Calu3 (cell line): Measurements from ENCODE around the gene FLT3. TPM values are rescaled to one million over a fixed set of nuclear protein-coding genes. Genes with fewer than 3 reads are reported as not detected.
"Not testable (repeated sequence)": the region's sequence is repeated elsewhere in the genome, so short reads cannot be mapped to it uniquely, and the experiment has no call there.

Source experiments
- Bru-seq: library from RNA; stranded (reverse); fragments of 400-500 nt; gene quantifications from one replicate; lab custom pipeline; 2021; lab: Mats Ljungman, UMichigan
- BruChase-seq, 2 experiments: library from RNA; stranded (reverse); fragments of 400-500 nt; gene quantifications; one replicate each; lab custom pipeline; 2021; lab: Mats Ljungman, UMichigan
- BruUV-seq: library from RNA; stranded (reverse); fragments of 400-500 nt; replicated peaks from 2 replicates; lab custom pipeline; 2021; lab: Mats Ljungman, UMichigan
- CTCF ChIA-PET: fragments of 300-600 bp; sonication (Branson Sonifier 250); formaldehyde crosslinking; loops from one replicate; lab custom pipeline; 2022; ENCODE audit warnings: antibody characterized with exemption; lab: Charles Lee
- DNase-seq: peaks from one replicate; pipeline ENCODE4 v3.0.0; 2022
- H3K27ac Mint-ChIP-seq: one replicate; pipeline ENCODE4 v1.8.0; 2022; ENCODE audit warnings: mixed read lengths; ENCODE audit not compliant: unreplicated experiment
- H3K27me3 Mint-ChIP-seq: one replicate; pipeline ENCODE4 v1.8.0; 2022; ENCODE audit warnings: mixed read lengths; ENCODE audit not compliant: unreplicated experiment
- H3K36me3 Mint-ChIP-seq: one replicate; pipeline ENCODE4 v1.8.0; 2022; ENCODE audit warnings: mild to moderate bottlenecking, moderate library complexity, mixed read lengths; ENCODE audit not compliant: insufficient read depth, unreplicated experiment
- H3K4me1 Mint-ChIP-seq: one replicate; pipeline ENCODE4 v1.8.0; 2022; ENCODE audit warnings: mild to moderate bottlenecking, low read depth, mixed read lengths; ENCODE audit not compliant: unreplicated experiment
- H3K4me3 Mint-ChIP-seq: one replicate; pipeline ENCODE4 v1.8.0; 2022; ENCODE audit warnings: mild to moderate bottlenecking, low read depth, moderate library complexity, mixed read lengths; ENCODE audit not compliant: unreplicated experiment
- H3K9me3 Mint-ChIP-seq: one replicate; pipeline ENCODE4 v1.8.0; 2022; ENCODE audit warnings: low read depth, mixed read lengths; ENCODE audit not compliant: unreplicated experiment
- intact Hi-C: fragments of 100-400 bp; cut with micrococcal nuclease; formaldehyde crosslinking; loops from one replicate; pipeline ENCODE4 v1.10.0; 2022; ENCODE audit not compliant: unreplicated experiment
- long read RNA-seq: library from polyadenylated mRNA; stranded (forward); transcript quantifications from one replicate; pipeline ENCODE4 v2.0.0, GENCODE V29; 2022
- total RNA-seq: library from RNA; stranded (reverse); gene quantifications from 2 replicates; pipeline ENCODE4 v1.2.3, GENCODE V29; 2022
- TF ChIP-seq, protein P1 (sequence below): fragments of 200-600 bp; IDR thresholded peaks from one replicate; pipeline ENCODE4 v1.8.0; 2022; ENCODE audit warnings: antibody characterized with exemption; ENCODE audit not compliant: unreplicated experiment

The FLT3 gene
- total RNA-seq = 0.10 TPM in 1 of 2 replicates, not detected in the other
- Bru-seq, nascent RNA = percentile 5 among the genes with signal in this experiment
- BruChase-seq, experiment 1, labeled RNA remaining after a 6-hour chase = percentile 5 among the genes with signal in this experiment
- percentile 7 among the genes with signal in this experiment for BruChase-seq, experiment 2, labeled RNA remaining after a 2-hour chase
- long read RNA-seq = 0 reads

DNA sequence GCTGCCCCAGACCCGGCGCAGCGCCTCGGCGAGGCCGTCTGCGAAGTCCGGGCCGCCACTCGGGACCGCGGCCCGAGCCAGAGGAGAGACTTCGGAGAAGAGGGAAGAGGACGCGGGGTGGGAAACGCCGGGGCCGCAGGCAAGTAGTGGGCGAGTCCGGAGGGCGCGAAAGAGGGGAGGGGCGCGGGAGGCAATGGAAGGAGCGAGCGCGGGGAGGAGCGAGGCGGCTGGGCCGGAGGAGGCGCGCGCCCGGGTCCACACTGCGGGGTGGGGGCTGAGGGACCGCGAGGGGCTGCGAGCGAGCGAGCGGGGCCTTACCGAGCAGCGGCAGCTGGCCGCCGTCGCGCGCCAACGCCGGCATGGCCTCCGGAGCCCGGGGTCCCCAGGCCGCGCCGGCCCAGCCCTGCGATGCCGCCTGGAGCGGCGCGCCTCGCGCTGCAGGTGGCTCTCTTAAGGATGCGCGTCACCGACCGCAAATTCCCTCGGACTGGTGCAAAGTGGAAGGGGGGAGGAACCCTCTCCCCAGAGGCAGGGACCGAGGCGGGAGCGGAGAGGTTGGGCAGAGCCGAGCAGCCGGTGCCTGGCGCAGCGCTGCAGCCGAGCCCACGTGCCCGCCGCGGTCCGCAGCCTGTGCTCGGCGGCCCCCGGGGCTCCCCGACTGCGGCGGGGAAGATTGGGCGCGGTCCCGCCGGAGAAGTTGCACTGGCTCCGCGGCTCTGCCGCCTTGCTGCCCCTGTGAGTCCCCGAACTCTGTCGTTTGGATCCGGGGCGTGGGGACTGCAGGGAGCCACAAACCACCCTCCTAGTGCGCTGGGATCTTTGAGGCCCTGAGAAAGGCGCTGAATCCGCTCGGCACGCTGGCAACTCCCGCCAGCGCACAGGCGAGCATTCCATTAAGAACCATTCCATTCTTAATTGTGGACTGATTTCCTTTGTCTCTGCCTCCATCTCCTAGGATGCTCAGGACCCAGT, at the start of gene FLT3:
FLT3 (minus strand) TSS at position 427 of the 972 bp plus-strand sequence; CDS start at position 361, 66 bp downstream.
- Mint-ChIP-seq H3K9me3 (no peaks in the 10 kb centered on the region), H3K4me1 (no peaks in the 10 kb centered on the region), H3K27ac (no peak within 1 kb of the TSS), H3K4me3 (peak within 1 kb of the TSS; percentile 45), H3K36me3 (peaks cover 5% of the 10 kb centered on the region), H3K27me3 (peaks cover 50% of the 10 kb centered on the region)
- CTCF ChIA-PET = interaction anchor here (0.5 kb wide), 1 partner anchor 194 kb away, joined by 3 read pairs; no protein-coding TSS in a partner anchor
- peak; percentile 38 for DNase-seq
- TF ChIP-seq, protein P1, sequence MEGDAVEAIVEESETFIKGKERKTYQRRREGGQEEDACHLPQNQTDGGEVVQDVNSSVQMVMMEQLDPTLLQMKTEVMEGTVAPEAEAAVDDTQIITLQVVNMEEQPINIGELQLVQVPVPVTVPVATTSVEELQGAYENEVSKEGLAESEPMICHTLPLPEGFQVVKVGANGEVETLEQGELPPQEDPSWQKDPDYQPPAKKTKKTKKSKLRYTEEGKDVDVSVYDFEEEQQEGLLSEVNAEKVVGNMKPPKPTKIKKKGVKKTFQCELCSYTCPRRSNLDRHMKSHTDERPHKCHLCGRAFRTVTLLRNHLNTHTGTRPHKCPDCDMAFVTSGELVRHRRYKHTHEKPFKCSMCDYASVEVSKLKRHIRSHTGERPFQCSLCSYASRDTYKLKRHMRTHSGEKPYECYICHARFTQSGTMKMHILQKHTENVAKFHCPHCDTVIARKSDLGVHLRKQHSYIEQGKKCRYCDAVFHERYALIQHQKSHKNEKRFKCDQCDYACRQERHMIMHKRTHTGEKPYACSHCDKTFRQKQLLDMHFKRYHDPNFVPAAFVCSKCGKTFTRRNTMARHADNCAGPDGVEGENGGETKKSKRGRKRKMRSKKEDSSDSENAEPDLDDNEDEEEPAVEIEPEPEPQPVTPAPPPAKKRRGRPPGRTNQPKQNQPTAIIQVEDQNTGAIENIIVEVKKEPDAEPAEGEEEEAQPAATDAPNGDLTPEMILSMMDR = no peak
- BruUV-seq = no TSS peak
- intact Hi-C loops = no loop called here

DNA sequence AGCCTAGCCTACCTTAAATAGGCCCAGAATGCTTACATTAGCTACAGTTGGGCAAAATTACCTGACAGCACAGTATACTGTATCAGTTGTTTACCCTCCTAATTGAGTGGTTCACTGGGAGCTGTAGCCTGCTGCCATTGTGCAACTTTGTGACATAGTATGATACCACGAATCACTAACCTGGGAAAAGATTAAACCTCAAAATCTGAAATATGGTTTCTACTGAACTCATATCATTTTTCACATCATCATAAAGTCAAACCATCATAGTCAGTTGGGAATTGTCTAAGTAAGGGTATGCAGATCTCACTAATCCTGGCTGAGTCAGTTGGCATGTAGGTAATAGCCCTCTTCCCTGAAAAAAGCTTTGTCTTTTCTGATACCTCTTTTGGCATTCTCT, 47.1 kb upstream of the FLT3 start:
- CTCF ChIA-PET = interaction anchor here (0.6 kb wide), 1 partner anchor 20 kb away, joined by 3 read pairs; no protein-coding TSS in a partner anchor
- Mint-ChIP-seq H3K4me1 (peaks cover 10% of the 10 kb centered on the region), H3K27me3 (no peaks in the 10 kb centered on the region), H3K4me3 (no peak overlapping the region), H3K36me3 (no peaks in the 10 kb centered on the region), H3K9me3 (no peaks in the 10 kb centered on the region), H3K27ac (no peak overlapping the region)
- DNase-seq = no peak
- intact Hi-C loops = loop anchor here (10.0 kb wide), 1 partner anchor 57 kb away; no protein-coding TSS in a partner anchor
- BruUV-seq = no TSS peak
- TF ChIP-seq, protein P1 = no peak

DNA sequence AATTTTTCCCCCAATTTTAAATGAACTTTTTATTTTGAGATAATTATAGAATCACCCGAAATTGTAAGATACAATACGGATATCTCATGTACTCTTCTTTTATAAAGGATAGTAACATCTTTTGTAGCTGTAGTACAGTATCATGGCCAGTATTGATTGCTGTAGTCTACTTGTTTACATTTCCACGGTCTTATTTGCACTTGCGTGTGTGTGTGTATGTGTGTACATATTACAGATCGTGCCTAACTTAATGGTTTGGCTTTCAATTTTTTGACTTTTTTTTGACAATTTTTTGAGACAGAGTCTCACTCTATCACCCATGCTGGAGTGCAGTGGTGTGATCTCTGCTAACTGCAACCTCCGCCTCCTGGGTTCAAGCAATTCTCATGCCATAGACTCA, 44.7 kb upstream of the FLT3 start:
- peaks cover 24% of the 10 kb centered on the region for H3K4me1 Mint-ChIP-seq
- CTCF ChIA-PET = interaction anchor here (0.6 kb wide), 1 partner anchor 26 kb away, joined by 3 read pairs; no protein-coding TSS in a partner anchor
- H3K27me3 Mint-ChIP-seq = no peaks in the 10 kb centered on the region
- TF ChIP-seq, protein P1 = no peak
- peaks cover 8% of the 10 kb centered on the region for H3K36me3 Mint-ChIP-seq
- intact Hi-C loops = loop anchor here (10.0 kb wide), 1 partner anchor 60 kb away; no protein-coding TSS in a partner anchor
- H3K4me3 Mint-ChIP-seq = no peak overlapping the region
- no TSS peak for BruUV-seq
- no peaks in the 10 kb centered on the region for H3K9me3 Mint-ChIP-seq
- no peak overlapping the region for H3K27ac Mint-ChIP-seq
- no peak for DNase-seq

DNA sequence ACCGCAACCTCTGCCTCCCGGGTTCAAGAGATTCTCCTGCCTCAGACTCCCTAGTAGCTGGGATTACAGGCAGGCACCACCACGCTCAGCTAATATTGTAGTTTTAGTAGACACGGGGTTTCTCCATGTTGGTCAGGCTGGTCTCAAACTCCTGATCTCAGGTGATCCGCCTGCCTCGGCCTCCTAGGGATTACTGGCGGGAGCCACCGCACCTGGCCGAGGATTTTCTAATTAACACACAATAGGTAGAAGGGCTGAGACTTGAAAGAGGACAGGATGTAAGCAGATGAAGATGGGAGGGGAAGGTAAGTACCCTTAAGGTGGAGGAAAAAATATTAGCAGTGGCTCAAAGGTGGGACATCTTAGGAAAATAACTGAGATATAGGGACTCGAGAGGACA, 41.2 kb upstream of the FLT3 start:
- BruUV-seq, DNase-seq, H3K27me3 Mint-ChIP-seq, CTCF ChIA-PET, H3K9me3 Mint-ChIP-seq: not testable (repeated sequence)
- peak overlapping the region; percentile 41 for H3K4me3 Mint-ChIP-seq
- H3K36me3 Mint-ChIP-seq = peaks cover 38% of the 10 kb centered on the region
- H3K27ac Mint-ChIP-seq = peak overlapping the region; percentile 34
- H3K4me1 Mint-ChIP-seq = peaks cover 25% of the 10 kb centered on the region
- intact Hi-C loops = loop anchor here (10.0 kb wide), 1 partner anchor 63 kb away; no protein-coding TSS in a partner anchor
